Type B pancreatic cell (in vitro differentiated cells): ENCODE measurements around the gene LIN28A. TPM values are rescaled to one million over a fixed set of nuclear protein-coding genes. Genes with fewer than 3 reads are reported as not detected.

Source experiments
- DNase-seq: peaks from one replicate; pipeline ENCODE4 v3.0.0; 2021; ENCODE audit warnings: mixed read lengths; ENCODE audit not compliant: unreplicated experiment; ENCODE audit errors: extremely low spot score
- H3K27ac Mint-ChIP-seq: 2 replicates; pipeline ENCODE4 v1.8.0; 2021; ENCODE audit warnings: mild to moderate bottlenecking, mixed read lengths
- H3K27me3 Mint-ChIP-seq: 2 replicates; pipeline ENCODE4 v1.8.0; 2021; ENCODE audit warnings: mixed read lengths
- H3K36me3 Mint-ChIP-seq: 2 replicates; pipeline ENCODE4 v1.8.0; 2021; ENCODE audit warnings: mixed read lengths
- H3K4me1 Mint-ChIP-seq: one replicate; pipeline ENCODE4 v1.8.0; 2021; ENCODE audit warnings: mixed read lengths; ENCODE audit not compliant: unreplicated experiment
- H3K4me3 Mint-ChIP-seq: 2 replicates; pipeline ENCODE4 v1.8.0; 2021; ENCODE audit warnings: mild to moderate bottlenecking, mixed read lengths
- H3K9me3 Mint-ChIP-seq: 2 replicates; pipeline ENCODE4 v1.8.0; 2021; ENCODE audit warnings: mixed read lengths
- total RNA-seq: library from RNA; stranded (reverse); gene quantifications from 2 replicates; pipeline ENCODE4 v1.2.1, GENCODE V29; 2021; ENCODE audit warnings: low replicate concordance
- TF ChIP-seq, protein P1 (sequence below): fragments of 200-600 bp; sonication (generic); conservative IDR thresholded peaks from 2 replicates; pipeline ENCODE4 v1.5.0; 2021; ENCODE audit warnings: antibody characterized with exemption, mild to moderate bottlenecking

Gene LIN28A
- total RNA-seq, 1 donor from 2014 or later: 26.2 TPM

- Mint-ChIP-seq H3K36me3 (no peaks in the 10 kb centered on the region), H3K27ac (no peak overlapping the region), H3K4me3 (no peak overlapping the region), H3K9me3 (no peaks in the 10 kb centered on the region), H3K27me3 (peaks cover 61% of the 10 kb centered on the region), H3K4me1 (peaks cover 37% of the 10 kb centered on the region)
- DNase-seq: no peak
- TF ChIP-seq, protein P1, sequence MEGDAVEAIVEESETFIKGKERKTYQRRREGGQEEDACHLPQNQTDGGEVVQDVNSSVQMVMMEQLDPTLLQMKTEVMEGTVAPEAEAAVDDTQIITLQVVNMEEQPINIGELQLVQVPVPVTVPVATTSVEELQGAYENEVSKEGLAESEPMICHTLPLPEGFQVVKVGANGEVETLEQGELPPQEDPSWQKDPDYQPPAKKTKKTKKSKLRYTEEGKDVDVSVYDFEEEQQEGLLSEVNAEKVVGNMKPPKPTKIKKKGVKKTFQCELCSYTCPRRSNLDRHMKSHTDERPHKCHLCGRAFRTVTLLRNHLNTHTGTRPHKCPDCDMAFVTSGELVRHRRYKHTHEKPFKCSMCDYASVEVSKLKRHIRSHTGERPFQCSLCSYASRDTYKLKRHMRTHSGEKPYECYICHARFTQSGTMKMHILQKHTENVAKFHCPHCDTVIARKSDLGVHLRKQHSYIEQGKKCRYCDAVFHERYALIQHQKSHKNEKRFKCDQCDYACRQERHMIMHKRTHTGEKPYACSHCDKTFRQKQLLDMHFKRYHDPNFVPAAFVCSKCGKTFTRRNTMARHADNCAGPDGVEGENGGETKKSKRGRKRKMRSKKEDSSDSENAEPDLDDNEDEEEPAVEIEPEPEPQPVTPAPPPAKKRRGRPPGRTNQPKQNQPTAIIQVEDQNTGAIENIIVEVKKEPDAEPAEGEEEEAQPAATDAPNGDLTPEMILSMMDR: no peak
These were observed 2.4 kb downstream of the LIN28A start for GRCh38 chr1:26413031-26413430.

DNA sequence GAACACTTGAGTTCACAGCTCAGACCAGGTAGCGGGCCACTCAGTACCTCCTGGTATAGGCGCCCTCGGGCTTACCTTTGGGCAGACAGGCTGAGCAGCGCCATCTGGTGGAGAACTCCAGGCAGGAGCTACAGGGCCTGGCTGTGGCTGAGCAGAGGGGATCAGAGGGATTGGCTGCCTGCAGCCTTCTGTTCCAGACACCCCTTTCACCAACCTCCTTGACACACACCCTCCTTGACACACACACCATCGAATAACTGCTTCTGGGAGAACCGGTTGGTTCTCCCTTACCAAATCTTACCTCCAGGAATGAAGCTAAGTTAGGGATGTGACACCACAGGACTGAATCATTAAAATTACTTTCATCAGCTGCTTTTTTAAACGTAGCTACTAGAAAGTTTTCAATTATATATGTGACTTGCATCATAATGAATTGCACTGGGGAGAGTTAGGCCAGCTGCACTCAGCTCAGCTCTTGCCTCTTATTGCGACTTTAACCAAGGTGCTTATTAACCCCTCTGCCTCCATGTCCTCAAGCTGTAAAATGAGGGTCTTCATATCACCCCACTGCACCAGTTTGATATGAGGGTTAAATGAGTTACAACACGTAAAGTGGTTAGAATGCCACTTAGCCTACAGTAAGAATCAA is 6.6 kb downstream of the LIN28A start:
- H3K27me3 Mint-ChIP-seq: peaks cover 29% of the 10 kb centered on the region
- DNase-seq: no peak
- TF ChIP-seq, protein P1: peak; percentile 97
- H3K36me3 Mint-ChIP-seq: no peaks in the 10 kb centered on the region
- H3K4me3 Mint-ChIP-seq: no peak overlapping the region
- peaks cover 27% of the 10 kb centered on the region for H3K4me1 Mint-ChIP-seq
- no peaks in the 10 kb centered on the region for H3K9me3 Mint-ChIP-seq
- H3K27ac Mint-ChIP-seq: peak overlapping the region; percentile 73

DNA sequence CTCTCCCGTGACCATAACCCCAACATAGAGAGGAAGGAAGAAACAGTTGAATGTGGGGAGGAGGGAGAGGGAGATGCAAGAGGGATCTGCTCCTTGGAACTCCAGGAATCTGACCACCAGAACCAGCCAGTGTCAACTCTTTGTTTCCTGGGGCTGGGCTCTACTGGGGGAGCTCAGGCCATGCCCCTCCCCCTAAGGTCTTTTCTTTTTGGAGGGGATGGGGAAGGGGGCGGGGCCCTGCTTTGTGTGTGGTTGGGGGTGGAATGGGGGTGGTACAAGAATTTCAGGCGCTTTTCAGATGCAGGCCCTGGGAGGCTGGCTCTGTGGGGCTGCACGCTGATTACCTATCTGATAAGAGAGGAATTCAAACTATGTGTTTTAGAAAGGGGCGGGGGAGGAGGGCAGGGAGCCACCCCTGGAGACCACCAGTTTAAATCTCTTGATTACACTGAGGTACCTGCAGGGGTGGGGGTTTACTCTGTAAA is 8.3 kb downstream of the LIN28A start:
- H3K27ac Mint-ChIP-seq: peak overlapping the region; percentile 51
- peaks cover 19% of the 10 kb centered on the region for H3K4me1 Mint-ChIP-seq
- no peaks in the 10 kb centered on the region for H3K9me3 Mint-ChIP-seq
- peaks cover 15% of the 10 kb centered on the region for H3K27me3 Mint-ChIP-seq
- no peak overlapping the region for H3K4me3 Mint-ChIP-seq
- TF ChIP-seq, protein P1: no peak
- no peaks in the 10 kb centered on the region for H3K36me3 Mint-ChIP-seq
- DNase-seq: no peak

DNA sequence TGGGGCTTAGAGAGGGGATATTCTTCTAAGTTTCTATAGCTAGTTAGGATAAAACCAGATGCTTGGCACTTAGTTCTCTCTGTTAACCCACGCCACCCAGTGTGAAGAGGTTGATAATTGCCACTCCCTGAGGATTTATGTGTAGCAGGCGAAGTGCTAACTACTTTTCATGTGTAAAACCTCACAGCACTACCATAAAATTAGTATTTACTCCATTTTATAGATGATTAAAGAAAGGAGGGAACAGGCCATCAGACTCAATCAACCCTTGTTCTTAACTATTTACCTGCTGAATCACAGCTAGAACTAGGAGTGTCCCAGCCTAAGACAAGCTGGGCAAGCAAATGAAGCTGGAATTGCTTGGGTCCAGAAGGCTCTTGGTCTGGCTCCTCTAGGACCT is 8.9 kb downstream of the LIN28A start:
- H3K36me3 Mint-ChIP-seq: no peaks in the 10 kb centered on the region
- peaks cover 9% of the 10 kb centered on the region for H3K27me3 Mint-ChIP-seq
- peak overlapping the region; percentile 51 for H3K27ac Mint-ChIP-seq
- no peak overlapping the region for H3K4me3 Mint-ChIP-seq
- H3K4me1 Mint-ChIP-seq: peaks cover 19% of the 10 kb centered on the region
- H3K9me3 Mint-ChIP-seq: no peaks in the 10 kb centered on the region
- no peak for DNase-seq
- TF ChIP-seq, protein P1: no peak

DNA sequence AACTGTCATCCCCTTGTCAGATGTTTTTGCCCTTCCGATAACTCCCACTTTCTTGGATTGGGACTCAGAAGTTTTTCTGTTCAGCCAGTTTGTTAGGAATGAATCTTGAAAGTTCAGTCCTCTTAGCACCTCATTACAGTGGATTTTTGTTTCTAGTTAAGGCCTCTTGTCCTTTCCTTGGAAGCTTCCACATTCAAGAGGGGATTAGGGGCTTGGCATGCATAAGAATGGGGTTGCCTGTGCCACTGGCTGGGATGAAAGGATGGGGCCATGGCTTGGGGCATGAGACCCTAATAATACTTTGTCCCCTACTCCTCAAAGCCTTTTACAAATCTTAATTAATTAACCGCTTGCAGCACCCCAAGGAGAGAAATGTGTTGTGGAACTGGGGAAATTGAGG is 19.1 kb downstream of the LIN28A start:
- no peak overlapping the region for H3K4me3 Mint-ChIP-seq
- no peak for DNase-seq
- no peak overlapping the region for H3K27ac Mint-ChIP-seq
- H3K4me1 Mint-ChIP-seq: peaks cover 12% of the 10 kb centered on the region
- H3K36me3 Mint-ChIP-seq: peaks cover 4% of the 10 kb centered on the region
- H3K27me3 Mint-ChIP-seq: no peaks in the 10 kb centered on the region
- no peaks in the 10 kb centered on the region for H3K9me3 Mint-ChIP-seq
- TF ChIP-seq, protein P1: no peak
